WTC11 (cell line): ENCODE results near the gene SOD2. TPM values are rescaled to one million over a fixed set of nuclear protein-coding genes. Genes with fewer than 3 reads are reported as not detected.
"Not testable (repeated sequence)": the region's sequence is repeated elsewhere in the genome, so short reads cannot be mapped to it uniquely, and the experiment has no call there.

Experiments
- ATAC-seq: fragments of 200-7000 bp; cut with Tn5 transposase; 2 replicates; pipeline ENCODE4 v1.10.0; 2021; ENCODE audit warnings: mild to moderate bottlenecking, moderate library complexity
- CTCF ChIA-PET: fragments of 300-600 bp; sonication (Branson Sonifier 250); formaldehyde crosslinking; loops from one replicate; lab custom pipeline; 2021; ENCODE audit warnings: antibody characterized with exemption; lab: Charles Lee
- POLR2A ChIA-PET: fragments of 350-600 bp; sonication (Branson Sonifier 250); formaldehyde crosslinking; loops from one replicate; lab custom pipeline; 2021; ENCODE audit warnings: antibody characterized with exemption; lab: Charles Lee
- DNase-seq: peaks from one replicate; pipeline ENCODE4 v3.0.0; 2021; ENCODE audit warnings: low spot score
- H3K27ac Mint-ChIP-seq: 2 replicates; pipeline ENCODE4 v1.8.0; 2021; ENCODE audit warnings: mixed read lengths
- H3K27me3 Mint-ChIP-seq: 2 replicates; pipeline ENCODE4 v1.8.0; 2021; ENCODE audit warnings: low read depth, mild to moderate bottlenecking, moderate library complexity, mixed read lengths
- H3K36me3 Mint-ChIP-seq: 2 replicates; pipeline ENCODE4 v1.8.0; 2021; ENCODE audit warnings: mixed read lengths
- H3K4me1 Mint-ChIP-seq: 2 replicates; pipeline ENCODE4 v1.8.0; 2022; ENCODE audit warnings: mixed read lengths
- H3K4me3 Mint-ChIP-seq: 2 replicates; pipeline ENCODE4 v1.8.0; 2021; ENCODE audit warnings: mild to moderate bottlenecking, moderate library complexity, mixed read lengths
- H3K9me3 Mint-ChIP-seq: 2 replicates; pipeline ENCODE4 v1.8.0; 2021; ENCODE audit warnings: mixed read lengths
- KAT7 ChIP-seq: sonication (generic); formaldehyde crosslinking; IDR thresholded peaks from 2 replicates; pipeline ENCODE4 v1.8.1; 2023; ENCODE audit warnings: missing genetic modification reagents, mild to moderate bottlenecking, borderline replicate concordance
- NR3C1 ChIP-seq: sonication (generic); formaldehyde crosslinking; conservative IDR thresholded peaks from 2 replicates; pipeline ENCODE4 v1.8.1; 2023; ENCODE audit warnings: low read depth, mild to moderate bottlenecking, missing genetic modification reagents
- SMAD3 ChIP-seq: sonication (generic); formaldehyde crosslinking; IDR thresholded peaks from 2 replicates; pipeline ENCODE4 v1.8.0; 2022; ENCODE audit warnings: missing genetic modification reagents, mild to moderate bottlenecking, borderline replicate concordance
- TEAD4 ChIP-seq: sonication (generic); formaldehyde crosslinking; IDR thresholded peaks from 2 replicates; pipeline ENCODE4 v1.8.0; 2022; ENCODE audit warnings: mild to moderate bottlenecking, missing genetic modification reagents
- total RNA-seq: library from RNA; stranded (reverse); gene quantifications from 3 replicates; pipeline ENCODE4 v1.2.3, GENCODE V29; 2021
- TF ChIP-seq, protein P1 (sequence below): sonication (generic); formaldehyde crosslinking; IDR thresholded peaks from 2 replicates; pipeline ENCODE4 v1.8.1; 2023; ENCODE audit warnings: mild to moderate bottlenecking, missing genetic modification reagents, moderate library complexity
- TF ChIP-seq, protein P2 (sequence below): sonication (generic); formaldehyde crosslinking; IDR thresholded peaks from 2 replicates; pipeline ENCODE4 v1.8.1; 2022; ENCODE audit warnings: low read depth, mild to moderate bottlenecking, moderate library complexity, missing genetic modification reagents, borderline replicate concordance
- TF ChIP-seq, protein P3 (sequence below): sonication (generic); formaldehyde crosslinking; IDR thresholded peaks from 2 replicates; pipeline ENCODE4 v1.8.0; 2022; ENCODE audit warnings: mild to moderate bottlenecking, missing genetic modification reagents
- TF ChIP-seq, protein P4 (sequence below): sonication (generic); formaldehyde crosslinking; IDR thresholded peaks from 2 replicates; pipeline ENCODE4 v1.8.1; 2022; ENCODE audit warnings: missing genetic modification reagents, borderline replicate concordance
- TF ChIP-seq, protein P5 (sequence below): sonication (generic); formaldehyde crosslinking; IDR thresholded peaks from 2 replicates; pipeline ENCODE4 v1.8.1; 2023; ENCODE audit warnings: mild to moderate bottlenecking, missing genetic modification reagents, borderline replicate concordance
- TF ChIP-seq, protein P6 (sequence below): sonication (generic); formaldehyde crosslinking; IDR thresholded peaks from 2 replicates; pipeline ENCODE4 v1.8.0; 2022; ENCODE audit warnings: mild to moderate bottlenecking, missing genetic modification reagents

Gene SOD2
- total RNA-seq, 1 experiment from 2014 or later = 82.6 TPM

DNA sequence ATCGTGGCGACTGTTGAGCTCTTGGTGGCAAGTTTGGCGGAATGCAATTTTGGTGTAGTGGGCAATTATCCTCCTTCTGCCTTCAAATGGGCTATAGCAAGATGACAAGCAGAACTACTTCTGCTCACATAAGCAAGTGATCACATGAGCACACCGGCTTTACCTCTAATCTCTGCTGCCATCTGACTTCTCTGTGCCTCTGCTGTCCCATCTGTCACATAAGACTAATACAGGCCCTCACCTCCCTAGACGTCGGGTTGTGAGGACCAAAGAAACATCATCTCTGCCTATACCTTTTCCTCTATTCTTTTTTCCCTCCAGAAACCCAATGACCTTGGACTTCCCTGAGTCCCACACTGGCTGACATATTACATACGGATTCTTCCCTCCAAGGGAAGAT lies 20.9 kb upstream of the SOD2 start (continued):
- TF ChIP-seq, protein P1, sequence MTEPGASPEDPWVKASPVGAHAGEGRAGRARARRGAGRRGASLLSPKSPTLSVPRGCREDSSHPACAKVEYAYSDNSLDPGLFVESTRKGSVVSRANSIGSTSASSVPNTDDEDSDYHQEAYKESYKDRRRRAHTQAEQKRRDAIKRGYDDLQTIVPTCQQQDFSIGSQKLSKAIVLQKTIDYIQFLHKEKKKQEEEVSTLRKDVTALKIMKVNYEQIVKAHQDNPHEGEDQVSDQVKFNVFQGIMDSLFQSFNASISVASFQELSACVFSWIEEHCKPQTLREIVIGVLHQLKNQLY (CRISPR knock-in tag) = no peak
- TF ChIP-seq, protein P2, sequence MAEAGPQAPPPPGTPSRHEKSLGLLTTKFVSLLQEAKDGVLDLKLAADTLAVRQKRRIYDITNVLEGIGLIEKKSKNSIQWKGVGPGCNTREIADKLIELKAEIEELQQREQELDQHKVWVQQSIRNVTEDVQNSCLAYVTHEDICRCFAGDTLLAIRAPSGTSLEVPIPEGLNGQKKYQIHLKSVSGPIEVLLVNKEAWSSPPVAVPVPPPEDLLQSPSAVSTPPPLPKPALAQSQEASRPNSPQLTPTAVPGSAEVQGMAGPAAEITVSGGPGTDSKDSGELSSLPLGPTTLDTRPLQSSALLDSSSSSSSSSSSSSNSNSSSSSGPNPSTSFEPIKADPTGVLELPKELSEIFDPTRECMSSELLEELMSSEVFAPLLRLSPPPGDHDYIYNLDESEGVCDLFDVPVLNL (CRISPR knock-in tag) = no peak
- TF ChIP-seq, protein P3, sequence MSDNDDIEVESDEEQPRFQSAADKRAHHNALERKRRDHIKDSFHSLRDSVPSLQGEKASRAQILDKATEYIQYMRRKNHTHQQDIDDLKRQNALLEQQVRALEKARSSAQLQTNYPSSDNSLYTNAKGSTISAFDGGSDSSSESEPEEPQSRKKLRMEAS = no peak
- no peak for TF ChIP-seq SMAD3
- TF ChIP-seq, protein P4, sequence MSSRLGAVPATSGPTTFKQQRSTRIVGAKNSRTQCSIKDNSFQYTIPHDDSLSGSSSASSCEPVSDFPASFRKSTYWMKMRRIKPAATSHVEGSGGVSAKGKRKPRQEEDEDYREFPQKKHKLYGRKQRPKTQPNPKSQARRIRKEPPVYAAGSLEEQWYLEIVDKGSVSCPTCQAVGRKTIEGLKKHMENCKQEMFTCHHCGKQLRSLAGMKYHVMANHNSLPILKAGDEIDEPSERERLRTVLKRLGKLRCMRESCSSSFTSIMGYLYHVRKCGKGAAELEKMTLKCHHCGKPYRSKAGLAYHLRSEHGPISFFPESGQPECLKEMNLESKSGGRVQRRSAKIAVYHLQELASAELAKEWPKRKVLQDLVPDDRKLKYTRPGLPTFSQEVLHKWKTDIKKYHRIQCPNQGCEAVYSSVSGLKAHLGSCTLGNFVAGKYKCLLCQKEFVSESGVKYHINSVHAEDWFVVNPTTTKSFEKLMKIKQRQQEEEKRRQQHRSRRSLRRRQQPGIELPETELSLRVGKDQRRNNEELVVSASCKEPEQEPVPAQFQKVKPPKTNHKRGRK (CRISPR knock-in tag) = no peak

DNA sequence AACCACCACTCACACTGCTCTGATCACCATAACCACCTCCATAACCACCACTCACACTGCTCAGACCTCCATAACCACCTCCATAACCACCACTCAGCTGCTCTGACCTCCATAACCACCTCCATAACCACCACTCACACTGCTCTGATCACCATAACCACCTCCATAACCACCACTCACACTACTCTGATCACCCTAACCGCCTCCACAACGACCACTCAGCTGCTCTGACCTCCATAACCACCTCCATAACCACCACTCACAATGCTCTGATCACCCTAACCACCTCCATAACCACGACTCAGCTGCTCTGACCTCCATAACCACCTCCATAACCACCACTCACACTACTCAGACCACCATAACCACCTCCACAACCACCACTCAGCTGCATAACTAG lies 19.3 kb upstream of the SOD2 start:
- H3K9me3 Mint-ChIP-seq, H3K27me3 Mint-ChIP-seq, DNase-seq, H3K36me3 Mint-ChIP-seq, H3K4me3 Mint-ChIP-seq, CTCF ChIA-PET, ATAC-seq, H3K27ac Mint-ChIP-seq, H3K4me1 Mint-ChIP-seq, POLR2A ChIA-PET: not testable (repeated sequence)

DNA sequence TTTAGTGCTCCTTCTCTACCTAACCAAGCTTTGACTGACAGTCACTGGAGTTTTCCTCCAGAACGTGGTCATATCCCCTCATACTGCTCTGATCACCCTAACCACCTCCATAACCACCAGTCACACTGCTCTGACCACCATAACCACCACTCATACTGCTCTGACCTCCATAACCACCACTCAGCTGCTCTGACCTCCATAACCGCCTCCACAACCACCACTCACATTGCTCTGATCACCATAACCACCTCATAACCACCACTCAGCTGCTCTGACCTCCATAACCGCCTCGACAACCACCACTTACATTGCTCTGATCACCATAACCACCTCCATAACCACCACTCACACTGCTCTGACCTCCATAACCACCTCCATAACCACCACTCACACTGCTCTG lies 17.6 kb upstream of the SOD2 start:
- H3K4me1 Mint-ChIP-seq, H3K36me3 Mint-ChIP-seq, DNase-seq, CTCF ChIA-PET, H3K4me3 Mint-ChIP-seq, H3K27ac Mint-ChIP-seq, POLR2A ChIA-PET, ATAC-seq: not testable (repeated sequence)
- peaks cover 17% of the 10 kb centered on the region for H3K27me3 Mint-ChIP-seq
- peaks cover 11% of the 10 kb centered on the region for H3K9me3 Mint-ChIP-seq

DNA sequence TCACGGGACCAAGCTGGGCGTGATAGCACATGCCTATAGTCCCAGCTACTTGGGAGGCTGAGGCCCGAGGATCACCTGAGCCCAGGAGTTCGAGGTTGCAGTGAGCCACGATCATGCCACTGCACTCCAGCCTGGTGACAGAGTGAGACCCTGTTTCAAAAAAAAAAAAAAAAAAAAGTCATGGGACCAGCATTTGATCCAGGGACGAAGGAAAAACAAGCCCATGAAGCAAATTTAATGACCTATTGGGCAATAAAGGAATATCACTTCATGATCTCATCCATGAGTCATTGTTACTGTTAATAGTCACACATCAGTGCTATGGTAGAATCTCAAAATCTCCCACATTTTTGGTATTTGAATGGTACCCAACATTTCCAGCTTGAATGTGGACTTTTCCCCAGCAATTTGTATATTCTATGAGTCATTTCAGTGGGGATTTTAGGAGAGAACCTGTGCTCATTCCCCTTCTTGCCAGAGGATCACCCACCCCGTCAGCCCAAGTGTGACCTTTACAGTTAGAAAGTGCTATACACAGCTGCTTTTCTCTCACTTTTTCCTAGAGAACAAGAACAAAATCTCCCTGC lies 8.5 kb upstream of the SOD2 start:
- CTCF ChIA-PET = no interaction called here
- H3K4me3 Mint-ChIP-seq = no peak overlapping the region
- DNase-seq (no peak), ATAC-seq (no peak)
- H3K4me1 Mint-ChIP-seq = no peaks in the 10 kb centered on the region
- H3K36me3 Mint-ChIP-seq = peaks cover 18% of the 10 kb centered on the region
- peaks cover 24% of the 10 kb centered on the region for H3K9me3 Mint-ChIP-seq
- TF ChIP-seq NR3C1 = no peak
- TF ChIP-seq, protein P5, sequence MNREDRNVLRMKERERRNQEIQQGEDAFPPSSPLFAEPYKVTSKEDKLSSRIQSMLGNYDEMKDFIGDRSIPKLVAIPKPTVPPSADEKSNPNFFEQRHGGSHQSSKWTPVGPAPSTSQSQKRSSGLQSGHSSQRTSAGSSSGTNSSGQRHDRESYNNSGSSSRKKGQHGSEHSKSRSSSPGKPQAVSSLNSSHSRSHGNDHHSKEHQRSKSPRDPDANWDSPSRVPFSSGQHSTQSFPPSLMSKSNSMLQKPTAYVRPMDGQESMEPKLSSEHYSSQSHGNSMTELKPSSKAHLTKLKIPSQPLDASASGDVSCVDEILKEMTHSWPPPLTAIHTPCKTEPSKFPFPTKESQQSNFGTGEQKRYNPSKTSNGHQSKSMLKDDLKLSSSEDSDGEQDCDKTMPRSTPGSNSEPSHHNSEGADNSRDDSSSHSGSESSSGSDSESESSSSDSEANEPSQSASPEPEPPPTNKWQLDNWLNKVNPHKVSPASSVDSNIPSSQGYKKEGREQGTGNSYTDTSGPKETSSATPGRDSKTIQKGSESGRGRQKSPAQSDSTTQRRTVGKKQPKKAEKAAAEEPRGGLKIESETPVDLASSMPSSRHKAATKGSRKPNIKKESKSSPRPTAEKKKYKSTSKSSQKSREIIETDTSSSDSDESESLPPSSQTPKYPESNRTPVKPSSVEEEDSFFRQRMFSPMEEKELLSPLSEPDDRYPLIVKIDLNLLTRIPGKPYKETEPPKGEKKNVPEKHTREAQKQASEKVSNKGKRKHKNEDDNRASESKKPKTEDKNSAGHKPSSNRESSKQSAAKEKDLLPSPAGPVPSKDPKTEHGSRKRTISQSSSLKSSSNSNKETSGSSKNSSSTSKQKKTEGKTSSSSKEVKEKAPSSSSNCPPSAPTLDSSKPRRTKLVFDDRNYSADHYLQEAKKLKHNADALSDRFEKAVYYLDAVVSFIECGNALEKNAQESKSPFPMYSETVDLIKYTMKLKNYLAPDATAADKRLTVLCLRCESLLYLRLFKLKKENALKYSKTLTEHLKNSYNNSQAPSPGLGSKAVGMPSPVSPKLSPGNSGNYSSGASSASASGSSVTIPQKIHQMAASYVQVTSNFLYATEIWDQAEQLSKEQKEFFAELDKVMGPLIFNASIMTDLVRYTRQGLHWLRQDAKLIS (CRISPR knock-in tag) = no peak
- TF ChIP-seq, protein P6, sequence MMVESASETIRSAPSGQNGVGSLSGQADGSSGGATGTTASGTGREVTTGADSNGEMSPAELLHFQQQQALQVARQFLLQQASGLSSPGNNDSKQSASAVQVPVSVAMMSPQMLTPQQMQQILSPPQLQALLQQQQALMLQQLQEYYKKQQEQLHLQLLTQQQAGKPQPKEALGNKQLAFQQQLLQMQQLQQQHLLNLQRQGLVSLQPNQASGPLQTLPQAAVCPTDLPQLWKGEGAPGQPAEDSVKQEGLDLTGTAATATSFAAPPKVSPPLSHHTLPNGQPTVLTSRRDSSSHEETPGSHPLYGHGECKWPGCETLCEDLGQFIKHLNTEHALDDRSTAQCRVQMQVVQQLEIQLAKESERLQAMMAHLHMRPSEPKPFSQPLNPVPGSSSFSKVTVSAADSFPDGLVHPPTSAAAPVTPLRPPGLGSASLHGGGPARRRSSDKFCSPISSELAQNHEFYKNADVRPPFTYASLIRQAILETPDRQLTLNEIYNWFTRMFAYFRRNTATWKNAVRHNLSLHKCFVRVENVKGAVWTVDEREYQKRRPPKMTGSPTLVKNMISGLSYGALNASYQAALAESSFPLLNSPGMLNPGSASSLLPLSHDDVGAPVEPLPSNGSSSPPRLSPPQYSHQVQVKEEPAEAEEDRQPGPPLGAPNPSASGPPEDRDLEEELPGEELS (CRISPR knock-in tag) = no peak
- no peak for TF ChIP-seq KAT7
- no peak for TF ChIP-seq TEAD4 (CRISPR knock-in tag)
- no peak overlapping the region for H3K27ac Mint-ChIP-seq
- POLR2A ChIA-PET = no interaction called here
- no peaks in the 10 kb centered on the region; the same call in none of the 2 replicates for H3K27me3 Mint-ChIP-seq
